Vagina (tissue), 2 donors: ENCODE results near the gene BCL11A. TPM values are rescaled to one million over a fixed set of nuclear protein-coding genes. Genes with fewer than 3 reads are reported as not detected.

Experiments used
- DNase-seq, 2 donors: peaks; one replicate each; pipeline ENCODE4 v3.0.0-alpha.2; 2017; ENCODE audit errors: extremely low spot score in 2 of 2
- H3K27ac ChIP-seq: fragments of 200-600 bp; sonication (generic); one replicate; pipeline ENCODE4 v1.5.1; 2019
- H3K27me3 ChIP-seq: fragments of 200-600 bp; sonication (generic); one replicate; pipeline ENCODE4 v1.5.1; 2019
- H3K36me3 ChIP-seq, 2 donors: fragments of 200-600 bp; sonication (generic); one replicate each; pipeline ENCODE4 v1.5.1; 2017 to 2019
- H3K4me1 ChIP-seq: fragments of 200-600 bp; sonication (generic); one replicate; pipeline ENCODE4 v1.5.1; 2019
- H3K4me3 ChIP-seq, 2 donors: fragments of 200-600 bp; sonication (generic); 1 replicate in 1 of 2; 2 replicates in 1 of 2; pipeline ENCODE4 v1.5.1; 2016 to 2019
- H3K9me3 ChIP-seq: fragments of 200-600 bp; sonication (generic); one replicate; pipeline ENCODE4 v1.5.1; 2019
- POLR2A ChIP-seq, 2 donors: fragments of 450-650 bp; IDR thresholded peaks; one replicate each; pipeline ENCODE4 v1.6.1; 2017; ENCODE audit warnings: antibody characterized with exemption in 2 of 2, mild to moderate bottlenecking in 2 of 2, moderate library complexity in 2 of 2
- POLR2AphosphoS5 ChIP-seq, 2 donors: sonication (generic); formaldehyde crosslinking; IDR thresholded peaks; one replicate each; pipeline ENCODE4 v1.9.0; 2017; ENCODE audit warnings: antibody characterized with exemption in 2 of 2, mild to moderate bottlenecking in 2 of 2, low read depth in 1 of 2; ENCODE audit not compliant: insufficient read depth in 1 of 2
- intact Hi-C: fragments of 100-400 bp; cut with DNase I; formaldehyde crosslinking; loops from one replicate; pipeline ENCODE4 v1.15.1; 2023
- total RNA-seq: library from RNA; depleted of rRNA; stranded (reverse); fragments of >200 nt; gene quantifications from one replicate; pipeline ENCODE4 v1.2.3, GENCODE V29; 2016
- TF ChIP-seq, protein P1 (sequence below), 3 experiments: fragments of 450-650 bp in 2 of 3; fragments of 200-600 bp in 1 of 3; sonication (generic) in 1 of 3; IDR thresholded peaks; one replicate each; pipeline ENCODE4 v1.5.1; 2017 to 2019; ENCODE audit warnings: antibody characterized with exemption in 3 of 3, mild to moderate bottlenecking in 2 of 3, moderate library complexity in 2 of 3

Gene BCL11A
- total RNA-seq, 1 donor from 2014 or later, result 48.4 TPM

- Histone ChIP-seq H3K9me3 (peaks cover 5% of the 10 kb centered on the region), H3K4me3 (no peak overlapping the region), H3K27me3 (no peaks in the 10 kb centered on the region), H3K27ac (no peak overlapping the region), H3K4me1 (no peaks in the 10 kb centered on the region), H3K36me3 (no peaks in the 10 kb centered on the region)
- intact Hi-C loops, result no loop called here
- TF ChIP-seq, protein P1, sequence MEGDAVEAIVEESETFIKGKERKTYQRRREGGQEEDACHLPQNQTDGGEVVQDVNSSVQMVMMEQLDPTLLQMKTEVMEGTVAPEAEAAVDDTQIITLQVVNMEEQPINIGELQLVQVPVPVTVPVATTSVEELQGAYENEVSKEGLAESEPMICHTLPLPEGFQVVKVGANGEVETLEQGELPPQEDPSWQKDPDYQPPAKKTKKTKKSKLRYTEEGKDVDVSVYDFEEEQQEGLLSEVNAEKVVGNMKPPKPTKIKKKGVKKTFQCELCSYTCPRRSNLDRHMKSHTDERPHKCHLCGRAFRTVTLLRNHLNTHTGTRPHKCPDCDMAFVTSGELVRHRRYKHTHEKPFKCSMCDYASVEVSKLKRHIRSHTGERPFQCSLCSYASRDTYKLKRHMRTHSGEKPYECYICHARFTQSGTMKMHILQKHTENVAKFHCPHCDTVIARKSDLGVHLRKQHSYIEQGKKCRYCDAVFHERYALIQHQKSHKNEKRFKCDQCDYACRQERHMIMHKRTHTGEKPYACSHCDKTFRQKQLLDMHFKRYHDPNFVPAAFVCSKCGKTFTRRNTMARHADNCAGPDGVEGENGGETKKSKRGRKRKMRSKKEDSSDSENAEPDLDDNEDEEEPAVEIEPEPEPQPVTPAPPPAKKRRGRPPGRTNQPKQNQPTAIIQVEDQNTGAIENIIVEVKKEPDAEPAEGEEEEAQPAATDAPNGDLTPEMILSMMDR (IDR thresholded peaks at IDR 0.05), result no peak
- TF ChIP-seq POLR2AphosphoS5 (IDR thresholded peaks at IDR 0.05; ENCODE audit: insufficient read depth in 1 of 2, low read depth in 1 of 2), result no peak
- no peak for TF ChIP-seq POLR2A (IDR thresholded peaks at IDR 0.05)
- DNase-seq, result no peak
Measured at GRCh38 chr2:60596411-60596810, 43.0 kb upstream of the BCL11A start.

- H3K4me1 ChIP-seq, result no peaks in the 10 kb centered on the region
- TF ChIP-seq POLR2AphosphoS5 (IDR thresholded peaks at IDR 0.05; ENCODE audit: insufficient read depth in 1 of 2, low read depth in 1 of 2) (no peak), POLR2A (IDR thresholded peaks at IDR 0.05) (no peak)
- TF ChIP-seq, protein P1 (IDR thresholded peaks at IDR 0.05), result no peak
- no peak overlapping the region for H3K4me3 ChIP-seq
- H3K9me3 ChIP-seq, result peaks cover 5% of the 10 kb centered on the region
- no peak for DNase-seq
- no peaks in the 10 kb centered on the region for H3K36me3 ChIP-seq
- intact Hi-C loops, result no loop called here
- H3K27ac ChIP-seq, result no peak overlapping the region
- no peaks in the 10 kb centered on the region for H3K27me3 ChIP-seq
Measured at GRCh38 chr2:60595953-60596352, 42.5 kb upstream of the BCL11A start.

DNA sequence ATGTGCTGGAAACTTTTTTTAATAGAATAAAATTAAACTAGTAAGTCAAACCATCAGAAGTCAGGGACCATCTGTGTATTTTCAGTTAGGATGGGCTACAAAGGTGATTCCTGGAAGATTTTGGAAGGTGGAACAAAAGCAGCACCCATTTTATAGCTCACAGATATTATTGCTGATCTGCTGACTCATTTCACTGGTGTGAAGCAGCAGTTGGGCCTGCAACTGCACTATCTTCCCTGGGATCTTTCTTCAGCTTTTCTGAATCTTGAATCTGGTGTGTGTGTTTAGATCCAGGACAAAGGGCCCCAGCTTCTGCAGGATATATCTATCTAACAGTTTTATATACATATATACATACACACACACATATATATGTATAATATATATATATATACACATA lies 35.6 kb upstream of the BCL11A start:
- intact Hi-C loops, result no loop called here
- no peaks in the 10 kb centered on the region for H3K4me1 ChIP-seq
- no peak overlapping the region for H3K4me3 ChIP-seq
- no peak for DNase-seq
- no peaks in the 10 kb centered on the region for H3K36me3 ChIP-seq
- H3K27me3 ChIP-seq, result no peaks in the 10 kb centered on the region
- H3K27ac ChIP-seq, result no peak overlapping the region
- peaks cover 5% of the 10 kb centered on the region for H3K9me3 ChIP-seq
- TF ChIP-seq POLR2A (IDR thresholded peaks at IDR 0.05) (no peak), POLR2AphosphoS5 (IDR thresholded peaks at IDR 0.05; ENCODE audit: insufficient read depth in 1 of 2, low read depth in 1 of 2) (no peak)
- TF ChIP-seq, protein P1 (IDR thresholded peaks at IDR 0.05), result no peak

DNA sequence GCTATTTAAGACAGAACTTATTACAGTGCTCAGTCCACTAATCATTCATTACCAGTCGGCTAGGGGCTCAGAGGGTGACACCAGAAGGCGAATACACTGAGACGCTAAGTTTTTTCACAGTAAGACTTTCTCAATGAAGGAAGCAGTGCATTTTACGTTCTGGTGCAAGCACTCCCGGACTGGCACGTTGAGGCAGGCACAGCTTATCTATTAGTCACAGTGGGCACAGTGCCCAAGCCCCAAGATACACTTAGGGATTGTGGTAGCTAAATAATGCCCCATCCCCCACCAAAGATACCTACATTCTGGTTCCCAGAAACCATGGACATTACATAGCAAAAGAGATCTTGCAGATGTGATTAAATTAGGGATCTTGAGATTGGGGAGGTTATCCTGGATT lies 32.6 kb upstream of the BCL11A start:
- Histone ChIP-seq H3K27me3 (no peaks in the 10 kb centered on the region), H3K9me3 (no peaks in the 10 kb centered on the region), H3K36me3 (no peaks in the 10 kb centered on the region), H3K4me1 (peaks cover 9% of the 10 kb centered on the region), H3K4me3 (no peak overlapping the region), H3K27ac (no peak overlapping the region)
- TF ChIP-seq, protein P1 (IDR thresholded peaks at IDR 0.05), result no peak
- TF ChIP-seq POLR2AphosphoS5 (IDR thresholded peaks at IDR 0.05; ENCODE audit: insufficient read depth in 1 of 2, low read depth in 1 of 2), result no peak
- TF ChIP-seq POLR2A (IDR thresholded peaks at IDR 0.05), result no peak
- intact Hi-C loops, result no loop called here
- no peak for DNase-seq

- Histone ChIP-seq H3K27me3 (no peaks in the 10 kb centered on the region), H3K36me3 (no peaks in the 10 kb centered on the region), H3K4me3 (no peak overlapping the region), H3K4me1 (peaks cover 9% of the 10 kb centered on the region), H3K9me3 (no peaks in the 10 kb centered on the region), H3K27ac (no peak overlapping the region)
- TF ChIP-seq, protein P1 (IDR thresholded peaks at IDR 0.05), result no peak
- TF ChIP-seq POLR2A (IDR thresholded peaks at IDR 0.05), result no peak
- TF ChIP-seq POLR2AphosphoS5 (IDR thresholded peaks at IDR 0.05; ENCODE audit: insufficient read depth in 1 of 2, low read depth in 1 of 2), result no peak
- intact Hi-C loops, result no loop called here
- DNase-seq, result no peak
Measured at GRCh38 chr2:60585276-60585675, 31.8 kb upstream of the BCL11A start.
